Measurements from ENCODE around the gene TINAGL1. TPM values are rescaled to one million over a fixed set of nuclear protein-coding genes. Genes with fewer than 3 reads are reported as not detected.
A peak's percentile ranks its signal among the peaks of the same experiment; 100 is the strongest.

Gene TINAGL1
- total and polyA plus RNA-seq, 5 donors: 94.7 to 186 (median 136) TPM

- H3K4me1 ChIP-seq (ENCODE audit: control insufficient read depth, insufficient read depth, low read length): peaks cover 7% of the 10 kb centered on the region
- WGBS: 89% methylated on average over 6 of the region's 6 CpGs
- H3K4me3 ChIP-seq (ENCODE audit: low read length): no peak overlapping the region
- ATAC-seq: no peak
- H3K27ac ChIP-seq (ENCODE audit: low read length): no peak overlapping the region
- intact Hi-C loops (cut with DNase I): loop anchor here in 1 of 4 donors (10.0 kb wide), 1 partner anchor 51 kb away; no protein-coding TSS in a partner anchor
- H3K27me3 ChIP-seq (ENCODE audit: control insufficient read depth, insufficient read depth): no peaks in the 10 kb centered on the region
- no peaks in the 10 kb centered on the region for H3K9me3 ChIP-seq (ENCODE audit: control insufficient read depth, low read length)
- no peak for DNase-seq
These were observed 39.1 kb downstream of the TINAGL1 start for GRCh38 chr1:31615414-31615813.

- no peaks in the 10 kb centered on the region for H3K9me3 ChIP-seq (ENCODE audit: control insufficient read depth, low read length)
- no peak overlapping the region for H3K4me3 ChIP-seq (ENCODE audit: low read length)
- no peak for ATAC-seq
- intact Hi-C loops (cut with DNase I): loop anchor here in 2 of 4 donors (2.0 to 10.0 kb wide), 2 partner anchors 49 to 51 kb away; no protein-coding TSS in a partner anchor
- H3K4me1 ChIP-seq (ENCODE audit: control insufficient read depth, insufficient read depth, low read length): peaks cover 7% of the 10 kb centered on the region
- no peak for DNase-seq
- no peak overlapping the region for H3K27ac ChIP-seq (ENCODE audit: low read length)
- H3K27me3 ChIP-seq (ENCODE audit: control insufficient read depth, insufficient read depth): no peaks in the 10 kb centered on the region
- WGBS: 77% methylated on average over 2 of the region's 2 CpGs
These were observed 39.6 kb downstream of the TINAGL1 start for GRCh38 chr1:31615939-31616338.

GRCh38 chr1:31617218-31617915 lies 41.1 kb downstream of the TINAGL1 start, which contains the start of gene HCRTR1:
HCRTR1 (plus strand) TSS chr1:31617689; CDS start chr1:31619193, 1,504 bp downstream.
- H3K4me1 ChIP-seq (ENCODE audit: control insufficient read depth, insufficient read depth, low read length): peaks cover 10% of the 10 kb centered on the region
- H3K27ac ChIP-seq (ENCODE audit: low read length): no peak within 1 kb of the TSS
- no peaks in the 10 kb centered on the region for H3K9me3 ChIP-seq (ENCODE audit: control insufficient read depth, low read length)
- intact Hi-C loops (cut with DNase I): loop anchor here in 2 of 4 donors (2.0 to 10.0 kb wide), 2 partner anchors 51 to 53 kb away; no protein-coding TSS in a partner anchor
- H3K4me3 ChIP-seq (ENCODE audit: low read length): peak within 1 kb of the TSS; percentile 75
- WGBS: 8% methylated on average over 47 of the region's 48 CpGs
- no peak for DNase-seq
- no peaks in the 10 kb centered on the region for H3K27me3 ChIP-seq (ENCODE audit: control insufficient read depth, insufficient read depth)
- ATAC-seq: peak; percentile 3 to 6

- no peaks in the 10 kb centered on the region for H3K9me3 ChIP-seq (ENCODE audit: control insufficient read depth, low read length)
- peak; percentile 39 to 78 (median 72) for DNase-seq
- ATAC-seq: peak; percentile 55 to 62
- no peak overlapping the region for H3K27ac ChIP-seq (ENCODE audit: low read length)
- peak overlapping the region; percentile 75 for H3K4me3 ChIP-seq (ENCODE audit: low read length)
- peaks cover 8% of the 10 kb centered on the region for H3K4me1 ChIP-seq (ENCODE audit: control insufficient read depth, insufficient read depth, low read length)
- 11% methylated on average over 56 of the region's 56 CpGs for WGBS
- intact Hi-C loops (cut with DNase I): loop anchor here in 2 of 4 donors (2.0 to 10.0 kb wide), 2 partner anchors 51 to 53 kb away; no protein-coding TSS in a partner anchor
- no peaks in the 10 kb centered on the region for H3K27me3 ChIP-seq (ENCODE audit: control insufficient read depth, insufficient read depth)
These were observed 41.8 kb downstream of the TINAGL1 start for GRCh38 chr1:31617916-31618746.

- no peak overlapping the region for H3K27ac ChIP-seq (ENCODE audit: low read length)
- intact Hi-C loops (cut with DNase I): loop anchor here in 1 of 4 donors (10.0 kb wide), 1 partner anchor 54 kb away; no protein-coding TSS in a partner anchor
- H3K4me1 ChIP-seq (ENCODE audit: control insufficient read depth, insufficient read depth, low read length): peaks cover 5% of the 10 kb centered on the region
- no peaks in the 10 kb centered on the region for H3K27me3 ChIP-seq (ENCODE audit: control insufficient read depth, insufficient read depth)
- no peaks in the 10 kb centered on the region for H3K9me3 ChIP-seq (ENCODE audit: control insufficient read depth, low read length)
- H3K4me3 ChIP-seq (ENCODE audit: low read length): no peak overlapping the region
- ATAC-seq (no peak), DNase-seq (no peak)
- WGBS: 77% methylated on average over 23 of the region's 23 CpGs
These were observed 42.9 kb downstream of the TINAGL1 start for GRCh38 chr1:31618916-31619846.

- intact Hi-C loops (cut with DNase I): no loop called here
These were observed 44.5 kb downstream of the TINAGL1 start for GRCh38 chr1:31620631-31621497.

GRCh38 chr1:31621498-31621820 lies 45.1 kb downstream of the TINAGL1 start:
- Histone ChIP-seq H3K27ac (ENCODE audit: low read length) (no peak overlapping the region), H3K4me1 (ENCODE audit: control insufficient read depth, insufficient read depth, low read length) (peaks cover 5% of the 10 kb centered on the region), H3K9me3 (ENCODE audit: control insufficient read depth, low read length) (no peaks in the 10 kb centered on the region), H3K4me3 (ENCODE audit: low read length) (no peak overlapping the region), H3K27me3 (ENCODE audit: control insufficient read depth, insufficient read depth) (no peaks in the 10 kb centered on the region)
- no peak for DNase-seq
- ATAC-seq: no peak
- WGBS: 88% methylated on average over 5 of the region's 5 CpGs
- intact Hi-C loops (cut with DNase I): no loop called here

More at GRCh38 chr1:31620631-31621497, 44.5 kb downstream of the TINAGL1 start:
- WGBS: 95% methylated on average over 20 of the region's 20 CpGs
- H3K27ac ChIP-seq (ENCODE audit: low read length): no peak overlapping the region
- peaks cover 5% of the 10 kb centered on the region for H3K4me1 ChIP-seq (ENCODE audit: control insufficient read depth, insufficient read depth, low read length)
- ATAC-seq (no peak), DNase-seq (no peak)
- H3K9me3 ChIP-seq (ENCODE audit: control insufficient read depth, low read length): no peaks in the 10 kb centered on the region
- H3K4me3 ChIP-seq (ENCODE audit: low read length): no peak overlapping the region
- H3K27me3 ChIP-seq (ENCODE audit: control insufficient read depth, insufficient read depth): no peaks in the 10 kb centered on the region

GRCh38 chr1:31621847-31622730 lies 45.8 kb downstream of the TINAGL1 start:
- ATAC-seq (peak in 1 of 2 donors; percentile 10), DNase-seq (peak in 1 of 3 donors; percentile 68)
- no peak overlapping the region for H3K27ac ChIP-seq (ENCODE audit: low read length)
- intact Hi-C loops (cut with DNase I): no loop called here
- peaks cover 10% of the 10 kb centered on the region for H3K4me1 ChIP-seq (ENCODE audit: control insufficient read depth, insufficient read depth, low read length)
- H3K4me3 ChIP-seq (ENCODE audit: low read length): no peak overlapping the region
- H3K27me3 ChIP-seq (ENCODE audit: control insufficient read depth, insufficient read depth): no peaks in the 10 kb centered on the region
- H3K9me3 ChIP-seq (ENCODE audit: control insufficient read depth, low read length): no peaks in the 10 kb centered on the region
- 66% methylated on average over 15 of the region's 15 CpGs for WGBS

GRCh38 chr1:31623365-31623764 lies 47.0 kb downstream of the TINAGL1 start:
- WGBS: 94% methylated on average over 12 of the region's 12 CpGs
- Histone ChIP-seq H3K4me1 (ENCODE audit: control insufficient read depth, insufficient read depth, low read length) (peaks cover 12% of the 10 kb centered on the region), H3K27me3 (ENCODE audit: control insufficient read depth, insufficient read depth) (no peaks in the 10 kb centered on the region), H3K27ac (ENCODE audit: low read length) (no peak overlapping the region), H3K9me3 (ENCODE audit: control insufficient read depth, low read length) (no peaks in the 10 kb centered on the region), H3K4me3 (ENCODE audit: low read length) (no peak overlapping the region)
- intact Hi-C loops (cut with DNase I): no loop called here
- DNase-seq: no peak
- no peak for ATAC-seq
